SK-N-SH treated with all-trans-retinoic acid at 6 μM for 48 hours (cell line): ENCODE results near the gene IFIT3.

Experiments used
- ATAC-seq: fragments of 200-7000 bp; cut with Tn5 transposase; 3 replicates; pipeline ENCODE4 v1.9.1; 2020; ENCODE audit warnings: mild to moderate bottlenecking, moderate library complexity
- ARNTL ChIP-seq: fragments of 450-650 bp; formaldehyde crosslinking; IDR thresholded peaks from 2 replicates; pipeline ENCODE4 v1.5.0; 2020; ENCODE audit warnings: low read depth, mild to moderate bottlenecking, moderate library complexity, borderline replicate concordance
- CSDC2 ChIP-seq: fragments of 250-450 bp; sonication (Bioruptor Pico); IDR thresholded peaks from 2 replicates; pipeline ENCODE4 v1.5.0; 2020; ENCODE audit warnings: mild to moderate bottlenecking, moderate library complexity
- GLIS3 ChIP-seq: fragments of 250-450 bp; sonication (Bioruptor Pico); IDR thresholded peaks from 2 replicates; pipeline ENCODE4 v1.5.0; 2020; ENCODE audit warnings: mild to moderate bottlenecking, moderate library complexity
- ISL1 ChIP-seq: fragments of 250-450 bp; sonication (Bioruptor Pico); IDR thresholded peaks from 2 replicates; pipeline ENCODE4 v2.1.2; 2022; ENCODE audit warnings: mild to moderate bottlenecking, moderate library complexity
- OSR1 ChIP-seq: fragments of 250-450 bp; sonication (Bioruptor Pico); IDR thresholded peaks from 2 replicates; pipeline ENCODE4 v1.8.0; 2022; ENCODE audit warnings: moderate library complexity, mild to moderate bottlenecking, inconsistent platforms
- PPARA ChIP-seq: fragments of 250-450 bp; sonication (Bioruptor Pico); IDR thresholded peaks from 2 replicates; pipeline ENCODE4 v1.5.0; 2020; ENCODE audit warnings: mild to moderate bottlenecking, borderline replicate concordance
- RARB ChIP-seq: fragments of 250-450 bp; sonication (Bioruptor Pico); IDR thresholded peaks from 2 replicates; pipeline ENCODE4 v1.8.0; 2021; ENCODE audit warnings: mild to moderate bottlenecking, moderate library complexity
- SNAI2 ChIP-seq: fragments of 250-450 bp; sonication (Bioruptor Pico); IDR thresholded peaks from 2 replicates; pipeline ENCODE4 v1.5.0; 2020; ENCODE audit warnings: mild to moderate bottlenecking, moderate library complexity
- TCF4 ChIP-seq: fragments of 250-450 bp; sonication (Bioruptor Pico); IDR thresholded peaks from 2 replicates; pipeline ENCODE4 v1.8.0; 2021; ENCODE audit warnings: mild to moderate bottlenecking, moderate library complexity, borderline replicate concordance
- TOX ChIP-seq: fragments of 250-450 bp; sonication (Bioruptor Pico); IDR thresholded peaks from 2 replicates; pipeline ENCODE4 v1.8.0; 2021; ENCODE audit warnings: mild to moderate bottlenecking, moderate library complexity, borderline replicate concordance
- ZC3H10 ChIP-seq: fragments of 250-450 bp; sonication (Bioruptor Pico); IDR thresholded peaks from 2 replicates; pipeline ENCODE4 v1.5.1; 2021; ENCODE audit warnings: mild to moderate bottlenecking, moderate library complexity
- ZFP3 ChIP-seq: fragments of 250-450 bp; sonication (Bioruptor Pico); IDR thresholded peaks from 2 replicates; pipeline ENCODE4 v1.5.0; 2020; ENCODE audit warnings: mild to moderate bottlenecking, moderate library complexity
- ZFP30 ChIP-seq: fragments of 450-650 bp; formaldehyde crosslinking; IDR thresholded peaks from 2 replicates; pipeline ENCODE4 v1.5.0; 2022; ENCODE audit warnings: mild to moderate bottlenecking, moderate library complexity
- ZNF565 ChIP-seq: fragments of 450-650 bp; formaldehyde crosslinking; conservative IDR thresholded peaks from 2 replicates; pipeline ENCODE4 v1.5.0; 2020; ENCODE audit warnings: low read depth, mild to moderate bottlenecking, moderate library complexity
- ZNF70 ChIP-seq: fragments of 450-650 bp; formaldehyde crosslinking; IDR thresholded peaks from 2 replicates; pipeline ENCODE4 v1.5.0; 2020; ENCODE audit warnings: mild to moderate bottlenecking, moderate library complexity
- TF ChIP-seq, protein P1 (sequence below): fragments of 250-450 bp; sonication (Bioruptor Pico); IDR thresholded peaks from 2 replicates; pipeline ENCODE4 v1.5.0; 2020; ENCODE audit warnings: mild to moderate bottlenecking, moderate library complexity
- TF ChIP-seq, protein P2 (sequence below): fragments of 250-450 bp; sonication (Bioruptor Pico); IDR thresholded peaks from 2 replicates; pipeline ENCODE4 v1.8.0; 2021; ENCODE audit warnings: low read depth, mild to moderate bottlenecking, moderate library complexity, borderline replicate concordance
- TF ChIP-seq, protein P3 (sequence below): fragments of 250-450 bp; sonication (Bioruptor Pico); IDR thresholded peaks from 2 replicates; pipeline ENCODE4 v1.8.0; 2020; ENCODE audit warnings: mild to moderate bottlenecking, moderate library complexity, borderline replicate concordance
- TF ChIP-seq, protein P4 (sequence below): fragments of 250-450 bp; sonication (Bioruptor Pico); IDR thresholded peaks from 2 replicates; pipeline ENCODE4 v1.5.1; 2021; ENCODE audit warnings: mild to moderate bottlenecking, moderate library complexity
- TF ChIP-seq, protein P5 (sequence below): fragments of 250-450 bp; sonication (Bioruptor Pico); IDR thresholded peaks from 2 replicates; pipeline ENCODE4 v1.5.1; 2020; ENCODE audit warnings: low read depth, mild to moderate bottlenecking, moderate library complexity

Gene IFIT3

DNA sequence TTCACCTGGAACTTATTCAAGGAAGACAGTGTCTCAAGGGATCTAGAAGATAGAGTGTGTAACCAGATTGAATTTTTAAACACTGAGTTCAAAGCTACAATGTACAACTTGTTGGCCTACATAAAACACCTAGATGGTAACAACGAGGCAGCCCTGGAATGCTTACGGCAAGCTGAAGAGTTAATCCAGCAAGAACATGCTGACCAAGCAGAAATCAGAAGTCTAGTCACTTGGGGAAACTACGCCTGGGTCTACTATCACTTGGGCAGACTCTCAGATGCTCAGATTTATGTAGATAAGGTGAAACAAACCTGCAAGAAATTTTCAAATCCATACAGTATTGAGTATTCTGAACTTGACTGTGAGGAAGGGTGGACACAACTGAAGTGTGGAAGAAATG is 10.9 kb downstream of the IFIT3 start:
- no peak for ATAC-seq
- no peak for TF ChIP-seq ZFP3
- TF ChIP-seq SNAI2 (CRISPR knock-in tag) = no peak
- TF ChIP-seq, protein P1, sequence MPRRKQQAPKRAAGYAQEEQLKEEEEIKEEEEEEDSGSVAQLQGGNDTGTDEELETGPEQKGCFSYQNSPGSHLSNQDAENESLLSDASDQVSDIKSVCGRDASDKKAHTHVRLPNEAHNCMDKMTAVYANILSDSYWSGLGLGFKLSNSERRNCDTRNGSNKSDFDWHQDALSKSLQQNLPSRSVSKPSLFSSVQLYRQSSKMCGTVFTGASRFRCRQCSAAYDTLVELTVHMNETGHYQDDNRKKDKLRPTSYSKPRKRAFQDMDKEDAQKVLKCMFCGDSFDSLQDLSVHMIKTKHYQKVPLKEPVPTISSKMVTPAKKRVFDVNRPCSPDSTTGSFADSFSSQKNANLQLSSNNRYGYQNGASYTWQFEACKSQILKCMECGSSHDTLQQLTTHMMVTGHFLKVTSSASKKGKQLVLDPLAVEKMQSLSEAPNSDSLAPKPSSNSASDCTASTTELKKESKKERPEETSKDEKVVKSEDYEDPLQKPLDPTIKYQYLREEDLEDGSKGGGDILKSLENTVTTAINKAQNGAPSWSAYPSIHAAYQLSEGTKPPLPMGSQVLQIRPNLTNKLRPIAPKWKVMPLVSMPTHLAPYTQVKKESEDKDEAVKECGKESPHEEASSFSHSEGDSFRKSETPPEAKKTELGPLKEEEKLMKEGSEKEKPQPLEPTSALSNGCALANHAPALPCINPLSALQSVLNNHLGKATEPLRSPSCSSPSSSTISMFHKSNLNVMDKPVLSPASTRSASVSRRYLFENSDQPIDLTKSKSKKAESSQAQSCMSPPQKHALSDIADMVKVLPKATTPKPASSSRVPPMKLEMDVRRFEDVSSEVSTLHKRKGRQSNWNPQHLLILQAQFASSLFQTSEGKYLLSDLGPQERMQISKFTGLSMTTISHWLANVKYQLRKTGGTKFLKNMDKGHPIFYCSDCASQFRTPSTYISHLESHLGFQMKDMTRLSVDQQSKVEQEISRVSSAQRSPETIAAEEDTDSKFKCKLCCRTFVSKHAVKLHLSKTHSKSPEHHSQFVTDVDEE (CRISPR knock-in tag) = no peak
- TF ChIP-seq ZNF70 (CRISPR knock-in tag) = no peak
- no peak for TF ChIP-seq GLIS3
- TF ChIP-seq ISL1 (CRISPR knock-in tag) = no peak
- no peak for TF ChIP-seq ZFP30 (CRISPR knock-in tag)
- TF ChIP-seq, protein P2, sequence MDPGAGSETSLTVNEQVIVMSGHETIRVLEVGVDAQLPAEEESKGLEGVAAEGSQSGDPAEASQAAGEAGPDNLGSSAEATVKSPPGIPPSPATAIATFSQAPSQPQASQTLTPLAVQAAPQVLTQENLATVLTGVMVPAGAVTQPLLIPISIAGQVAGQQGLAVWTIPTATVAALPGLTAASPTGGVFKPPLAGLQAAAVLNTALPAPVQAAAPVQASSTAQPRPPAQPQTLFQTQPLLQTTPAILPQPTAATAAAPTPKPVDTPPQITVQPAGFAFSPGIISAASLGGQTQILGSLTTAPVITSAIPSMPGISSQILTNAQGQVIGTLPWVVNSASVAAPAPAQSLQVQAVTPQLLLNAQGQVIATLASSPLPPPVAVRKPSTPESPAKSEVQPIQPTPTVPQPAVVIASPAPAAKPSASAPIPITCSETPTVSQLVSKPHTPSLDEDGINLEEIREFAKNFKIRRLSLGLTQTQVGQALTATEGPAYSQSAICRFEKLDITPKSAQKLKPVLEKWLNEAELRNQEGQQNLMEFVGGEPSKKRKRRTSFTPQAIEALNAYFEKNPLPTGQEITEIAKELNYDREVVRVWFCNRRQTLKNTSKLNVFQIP (CRISPR knock-in tag) = no peak
- TF ChIP-seq CSDC2 (CRISPR knock-in tag) = no peak
- no peak for TF ChIP-seq TCF4 (CRISPR knock-in tag)
- TF ChIP-seq, protein P3, sequence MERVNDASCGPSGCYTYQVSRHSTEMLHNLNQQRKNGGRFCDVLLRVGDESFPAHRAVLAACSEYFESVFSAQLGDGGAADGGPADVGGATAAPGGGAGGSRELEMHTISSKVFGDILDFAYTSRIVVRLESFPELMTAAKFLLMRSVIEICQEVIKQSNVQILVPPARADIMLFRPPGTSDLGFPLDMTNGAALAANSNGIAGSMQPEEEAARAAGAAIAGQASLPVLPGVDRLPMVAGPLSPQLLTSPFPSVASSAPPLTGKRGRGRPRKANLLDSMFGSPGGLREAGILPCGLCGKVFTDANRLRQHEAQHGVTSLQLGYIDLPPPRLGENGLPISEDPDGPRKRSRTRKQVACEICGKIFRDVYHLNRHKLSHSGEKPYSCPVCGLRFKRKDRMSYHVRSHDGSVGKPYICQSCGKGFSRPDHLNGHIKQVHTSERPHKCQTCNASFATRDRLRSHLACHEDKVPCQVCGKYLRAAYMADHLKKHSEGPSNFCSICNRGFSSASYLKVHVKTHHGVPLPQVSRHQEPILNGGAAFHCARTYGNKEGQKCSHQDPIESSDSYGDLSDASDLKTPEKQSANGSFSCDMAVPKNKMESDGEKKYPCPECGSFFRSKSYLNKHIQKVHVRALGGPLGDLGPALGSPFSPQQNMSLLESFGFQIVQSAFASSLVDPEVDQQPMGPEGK = no peak
- TF ChIP-seq RARB (CRISPR knock-in tag) = no peak
- TF ChIP-seq PPARA (CRISPR knock-in tag) = no peak
- TF ChIP-seq, all 23 proteins: peak for 0

DNA sequence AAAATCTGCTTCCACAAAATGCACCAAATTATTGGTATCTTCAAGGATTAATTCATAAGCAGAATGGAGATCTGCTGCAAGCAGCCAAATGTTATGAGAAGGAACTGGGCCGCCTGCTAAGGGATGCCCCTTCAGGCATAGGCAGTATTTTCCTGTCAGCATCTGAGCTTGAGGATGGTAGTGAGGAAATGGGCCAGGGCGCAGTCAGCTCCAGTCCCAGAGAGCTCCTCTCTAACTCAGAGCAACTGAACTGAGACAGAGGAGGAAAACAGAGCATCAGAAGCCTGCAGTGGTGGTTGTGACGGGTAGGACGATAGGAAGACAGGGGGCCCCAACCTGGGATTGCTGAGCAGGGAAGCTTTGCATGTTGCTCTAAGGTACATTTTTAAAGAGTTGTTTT is 12.1 kb downstream of the IFIT3 start:
- ATAC-seq = no peak
- TF ChIP-seq, protein P2 (CRISPR knock-in tag) = no peak
- no peak for TF ChIP-seq ZNF70 (CRISPR knock-in tag)

DNA sequence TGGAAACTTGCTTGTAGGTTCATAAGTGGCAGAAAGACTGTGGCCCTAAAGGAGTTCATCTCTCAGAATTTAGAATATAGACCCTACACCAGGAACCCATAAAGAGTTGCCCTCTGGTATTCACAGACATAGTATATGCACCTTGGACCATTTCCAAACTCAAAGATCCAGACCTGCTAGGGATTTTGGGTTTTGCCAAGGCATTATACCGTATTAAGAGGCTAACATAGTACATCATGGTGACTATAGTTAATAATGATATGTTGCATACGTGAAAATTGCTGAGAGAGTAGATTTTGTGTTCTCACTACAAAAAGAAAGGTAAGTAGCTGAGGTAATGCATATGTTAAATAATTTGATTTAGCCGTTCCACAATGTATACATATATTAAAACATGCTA is 13.9 kb downstream of the IFIT3 start:
- TF ChIP-seq ISL1 (CRISPR knock-in tag) = no peak
- TF ChIP-seq, protein P4, sequence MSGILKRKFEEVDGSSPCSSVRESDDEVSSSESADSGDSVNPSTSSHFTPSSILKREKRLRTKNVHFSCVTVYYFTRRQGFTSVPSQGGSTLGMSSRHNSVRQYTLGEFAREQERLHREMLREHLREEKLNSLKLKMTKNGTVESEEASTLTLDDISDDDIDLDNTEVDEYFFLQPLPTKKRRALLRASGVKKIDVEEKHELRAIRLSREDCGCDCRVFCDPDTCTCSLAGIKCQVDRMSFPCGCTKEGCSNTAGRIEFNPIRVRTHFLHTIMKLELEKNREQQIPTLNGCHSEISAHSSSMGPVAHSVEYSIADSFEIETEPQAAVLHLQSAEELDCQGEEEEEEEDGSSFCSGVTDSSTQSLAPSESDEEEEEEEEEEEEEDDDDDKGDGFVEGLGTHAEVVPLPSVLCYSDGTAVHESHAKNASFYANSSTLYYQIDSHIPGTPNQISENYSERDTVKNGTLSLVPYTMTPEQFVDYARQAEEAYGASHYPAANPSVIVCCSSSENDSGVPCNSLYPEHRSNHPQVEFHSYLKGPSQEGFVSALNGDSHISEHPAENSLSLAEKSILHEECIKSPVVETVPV (CRISPR knock-in tag) = no peak
- no peak for TF ChIP-seq GLIS3
- TF ChIP-seq, protein P5, sequence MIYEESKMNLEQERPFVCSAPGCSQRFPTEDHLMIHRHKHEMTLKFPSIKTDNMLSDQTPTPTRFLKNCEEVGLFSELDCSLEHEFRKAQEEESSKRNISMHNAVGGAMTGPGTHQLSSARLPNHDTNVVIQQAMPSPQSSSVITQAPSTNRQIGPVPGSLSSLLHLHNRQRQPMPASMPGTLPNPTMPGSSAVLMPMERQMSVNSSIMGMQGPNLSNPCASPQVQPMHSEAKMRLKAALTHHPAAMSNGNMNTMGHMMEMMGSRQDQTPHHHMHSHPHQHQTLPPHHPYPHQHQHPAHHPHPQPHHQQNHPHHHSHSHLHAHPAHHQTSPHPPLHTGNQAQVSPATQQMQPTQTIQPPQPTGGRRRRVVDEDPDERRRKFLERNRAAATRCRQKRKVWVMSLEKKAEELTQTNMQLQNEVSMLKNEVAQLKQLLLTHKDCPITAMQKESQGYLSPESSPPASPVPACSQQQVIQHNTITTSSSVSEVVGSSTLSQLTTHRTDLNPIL = no peak
- TF ChIP-seq TCF4 (CRISPR knock-in tag) = no peak
- TF ChIP-seq ZFP30 (CRISPR knock-in tag) = no peak
- no peak for TF ChIP-seq ARNTL (CRISPR knock-in tag)
- TF ChIP-seq OSR1 = no peak
- TF ChIP-seq ZNF70 (CRISPR knock-in tag) = no peak
- no peak for TF ChIP-seq ZC3H10 (CRISPR knock-in tag)
- TF ChIP-seq, protein P1 (CRISPR knock-in tag) = no peak
- no peak for TF ChIP-seq ZNF565
- TF ChIP-seq ZFP3 = no peak
- no peak for TF ChIP-seq PPARA (CRISPR knock-in tag)
- TF ChIP-seq TOX = no peak
- no peak for TF ChIP-seq RARB (CRISPR knock-in tag)
- ATAC-seq = no peak
